Ovary (tissue), 3 donors: ENCODE results near the gene CDC40.

ENCODE experiments used
- POLR2A ChIP-seq: fragments of 450-650 bp; IDR thresholded peaks from one replicate; pipeline ENCODE4 v1.6.1; 2017; ENCODE audit warnings: antibody characterized with exemption, mild to moderate bottlenecking, moderate library complexity
- TF ChIP-seq, protein P1 (sequence below), 3 donors: fragments of 450-650 bp in 2 of 3; fragments of 200-600 bp in 1 of 3; IDR thresholded peaks; one replicate each; pipeline versions ENCODE4 v1.5.1 to v1.8.0; 2016 to 2022; ENCODE audit warnings: antibody characterized with exemption in 3 of 3, mild to moderate bottlenecking in 1 of 3
- donor health status: DM: no; HTN: no; CAD: no.

DNA sequence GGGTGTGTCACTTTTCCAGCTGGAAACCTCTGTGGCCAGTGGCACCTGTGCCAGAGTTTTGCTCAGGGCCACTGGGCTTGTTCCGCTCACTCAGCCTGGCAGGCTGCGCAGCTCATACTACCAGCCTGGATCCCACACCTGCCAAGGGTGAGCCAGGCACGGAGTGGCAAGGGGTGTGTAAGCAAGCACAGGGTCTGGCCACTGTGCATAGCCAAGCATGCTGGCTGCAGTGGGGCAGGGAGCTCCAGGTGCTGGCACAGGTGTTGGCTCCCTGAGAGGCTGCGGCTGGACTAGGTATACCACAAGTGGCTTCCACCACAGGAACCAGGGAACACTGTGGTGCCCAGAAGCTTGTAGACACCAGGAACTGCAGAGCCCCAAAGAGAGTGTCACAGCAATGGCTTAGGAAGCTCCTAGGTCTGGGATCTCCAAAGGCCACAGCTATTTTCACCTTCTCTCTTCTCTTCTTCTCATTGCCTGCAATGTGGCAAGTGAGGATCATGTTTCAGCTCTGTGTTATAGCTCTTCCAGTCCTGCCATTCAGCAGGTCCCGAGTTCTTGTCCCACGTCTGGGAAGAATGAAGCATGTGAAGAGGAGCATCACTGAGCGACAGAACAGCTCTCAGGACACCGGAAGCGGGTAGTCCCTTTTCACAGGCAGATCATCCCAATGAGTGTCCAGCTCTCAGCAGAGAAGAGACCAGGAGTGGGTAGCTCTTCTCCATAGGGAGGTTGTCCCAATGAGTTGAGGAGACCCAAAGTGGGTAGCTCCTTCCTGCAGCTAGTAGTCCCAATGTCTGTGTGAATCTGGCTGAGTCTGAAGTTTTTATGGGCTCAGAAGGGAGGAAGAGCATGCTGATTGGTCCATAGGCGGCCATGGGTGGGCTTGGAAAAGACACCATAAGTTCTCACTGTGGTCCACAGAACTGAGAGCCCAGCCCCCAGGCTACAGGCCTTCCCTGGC is 42.0 kb upstream of the CDC40 start:
- TF ChIP-seq, protein P1, sequence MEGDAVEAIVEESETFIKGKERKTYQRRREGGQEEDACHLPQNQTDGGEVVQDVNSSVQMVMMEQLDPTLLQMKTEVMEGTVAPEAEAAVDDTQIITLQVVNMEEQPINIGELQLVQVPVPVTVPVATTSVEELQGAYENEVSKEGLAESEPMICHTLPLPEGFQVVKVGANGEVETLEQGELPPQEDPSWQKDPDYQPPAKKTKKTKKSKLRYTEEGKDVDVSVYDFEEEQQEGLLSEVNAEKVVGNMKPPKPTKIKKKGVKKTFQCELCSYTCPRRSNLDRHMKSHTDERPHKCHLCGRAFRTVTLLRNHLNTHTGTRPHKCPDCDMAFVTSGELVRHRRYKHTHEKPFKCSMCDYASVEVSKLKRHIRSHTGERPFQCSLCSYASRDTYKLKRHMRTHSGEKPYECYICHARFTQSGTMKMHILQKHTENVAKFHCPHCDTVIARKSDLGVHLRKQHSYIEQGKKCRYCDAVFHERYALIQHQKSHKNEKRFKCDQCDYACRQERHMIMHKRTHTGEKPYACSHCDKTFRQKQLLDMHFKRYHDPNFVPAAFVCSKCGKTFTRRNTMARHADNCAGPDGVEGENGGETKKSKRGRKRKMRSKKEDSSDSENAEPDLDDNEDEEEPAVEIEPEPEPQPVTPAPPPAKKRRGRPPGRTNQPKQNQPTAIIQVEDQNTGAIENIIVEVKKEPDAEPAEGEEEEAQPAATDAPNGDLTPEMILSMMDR (IDR thresholded peaks at IDR 0.05), result no peak
- TF ChIP-seq POLR2A, result no peak
